Kidney (tissue), 14 donors: ENCODE data around the gene LEMD2. TPM values are rescaled to one million over a fixed set of nuclear protein-coding genes. Genes with fewer than 3 reads are reported as not detected.

ENCODE experiments used
- DNase-seq, 5 donors: peaks; one replicate each; pipeline ENCODE4 v3.0.0-alpha.2; 2013 to 2020
- FAIRE-seq: peaks from 2 replicates; lab custom pipeline; 2012; peaks lifted over from hg19 to GRCh38; lab: Jason Lieb, UNC
- H3K27ac ChIP-seq, 2 donors: one replicate each; pipeline ENCODE4 v1.7.0; 2013; ENCODE audit warnings: low read depth in 2 of 2, low read length in 2 of 2, inconsistent platforms in 1 of 2
- H3K27me3 ChIP-seq: one replicate; pipeline ENCODE4 v1.7.1; 2013; ENCODE audit warnings: low read length, inconsistent platforms; ENCODE audit not compliant: control insufficient read depth, insufficient read depth
- H3K36me3 ChIP-seq, 3 donors: one replicate each; pipeline versions ENCODE4 v1.7.0 to v1.7.1; 2013; ENCODE audit warnings: low read length in 3 of 3, control low read depth in 1 of 3, inconsistent platforms in 1 of 3; ENCODE audit not compliant: insufficient read depth in 3 of 3, control insufficient read depth in 2 of 3
- H3K4me1 ChIP-seq, 3 donors: one replicate each; pipeline versions ENCODE4 v1.7.0 to v1.7.1; 2013; ENCODE audit warnings: low read length in 3 of 3, inconsistent platforms in 1 of 3, low read depth in 1 of 3; ENCODE audit not compliant: control insufficient read depth in 2 of 3, insufficient read depth in 2 of 3
- H3K4me3 ChIP-seq, 3 donors: one replicate each; pipeline versions ENCODE4 v1.7.0 to v1.8.1; 2013; ENCODE audit warnings: low read length in 3 of 3, control low read depth in 1 of 3, inconsistent platforms in 1 of 3
- H3K9ac ChIP-seq, 3 donors: one replicate each; pipeline versions ENCODE4 v1.7.0 to v1.7.1; 2013; ENCODE audit warnings: low read length in 3 of 3, control low read depth in 1 of 3, inconsistent platforms in 1 of 3
- H3K9me3 ChIP-seq, 3 donors: one replicate each; pipeline versions ENCODE4 v1.7.0 to v1.7.1; 2013; ENCODE audit warnings: low read length in 3 of 3, control low read depth in 1 of 3, inconsistent platforms in 1 of 3; ENCODE audit not compliant: control insufficient read depth in 2 of 3, insufficient read depth in 1 of 3
- intact Hi-C: fragments of 100-400 bp; cut with DNase I; formaldehyde crosslinking; loops from one replicate; pipeline ENCODE4 v1.11.1; 2022
- polyA plus RNA-seq: library from polyadenylated mRNA; stranded (reverse); fragments of 350-450 nt; fragmentation: Illumina TruSeq; extraction: RNeasy Lipid Tissue Mini Kit (QIAGEN cat#74804); gene quantifications from one replicate; pipeline ENCODE4 v1.2.3, GENCODE V29; 2014; ENCODE audit warnings: low read depth, low replicate concordance; ENCODE audit not compliant: insufficient read depth
- total RNA-seq: library from RNA; stranded (reverse); fragmentation: NEBNext Ultra II Directional; extraction: Animal tissue kit (Norgen Biotek cat#: 25700); gene quantifications from one replicate; pipeline ENCODE4 v1.2.1, GENCODE V29; 2021
- TF ChIP-seq, protein P1 (sequence below): IDR thresholded peaks from 3 replicates; pipeline ENCODE4 v1.5.1; 2012; ENCODE audit warnings: mild to moderate bottlenecking, moderate library complexity, borderline replicate concordance; ENCODE audit not compliant: insufficient read depth; ENCODE audit errors: extremely low read depth
- donor health status: control.
- donor health status: control.
- donor health status: control.
- donor health status: control.
- donor health status: control.
- donor health status: DM: yes; HTN: yes; CAD: no.
- donor health status: Normal renal cell carcinoma (clear cell type).

Gene LEMD2
- total and polyA plus RNA-seq, 2 donors from 2014 or later: 36.4 to 57.1 TPM

DNA sequence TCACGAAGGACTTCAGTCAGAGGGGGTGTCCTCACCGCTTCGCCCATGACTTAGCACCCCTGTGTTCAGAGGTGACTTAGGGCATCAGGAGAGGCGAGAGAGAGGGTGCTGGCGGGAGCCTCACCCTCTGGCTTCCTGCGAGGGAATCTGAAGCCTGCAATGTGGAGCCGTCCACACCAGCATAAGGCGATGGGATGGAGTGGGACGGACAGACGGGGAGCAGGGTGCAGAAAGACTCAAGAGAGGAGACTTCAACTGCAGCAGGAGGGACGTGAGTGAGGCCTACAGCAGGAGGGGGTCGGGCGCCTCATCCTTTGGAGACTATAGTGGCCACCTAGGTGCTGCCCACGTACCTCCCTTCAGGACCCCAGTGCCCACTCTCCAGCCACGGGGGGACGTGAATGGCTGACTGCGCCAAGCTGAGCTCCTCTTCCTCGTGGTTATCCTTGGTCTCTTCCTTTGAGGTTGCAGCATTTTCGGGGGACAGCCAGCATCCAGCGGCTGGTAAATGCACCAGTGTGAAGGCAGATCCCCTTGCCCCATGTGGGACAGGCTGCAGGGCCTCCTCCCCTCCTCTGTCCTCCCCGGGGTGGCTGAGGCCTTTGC lies 41.8 kb upstream of the LEMD2 start:
- Histone ChIP-seq H3K4me1 (peaks cover 0 to 9% (median 0%) of the 10 kb centered on the region in 3 donors), H3K4me3 (no peak overlapping the region), H3K36me3 (no peaks in the 10 kb centered on the region), H3K9ac (no peak overlapping the region), H3K27ac (no peak overlapping the region), H3K27me3 (no peaks in the 10 kb centered on the region), H3K9me3 (no peaks in the 10 kb centered on the region)
- TF ChIP-seq, protein P1, sequence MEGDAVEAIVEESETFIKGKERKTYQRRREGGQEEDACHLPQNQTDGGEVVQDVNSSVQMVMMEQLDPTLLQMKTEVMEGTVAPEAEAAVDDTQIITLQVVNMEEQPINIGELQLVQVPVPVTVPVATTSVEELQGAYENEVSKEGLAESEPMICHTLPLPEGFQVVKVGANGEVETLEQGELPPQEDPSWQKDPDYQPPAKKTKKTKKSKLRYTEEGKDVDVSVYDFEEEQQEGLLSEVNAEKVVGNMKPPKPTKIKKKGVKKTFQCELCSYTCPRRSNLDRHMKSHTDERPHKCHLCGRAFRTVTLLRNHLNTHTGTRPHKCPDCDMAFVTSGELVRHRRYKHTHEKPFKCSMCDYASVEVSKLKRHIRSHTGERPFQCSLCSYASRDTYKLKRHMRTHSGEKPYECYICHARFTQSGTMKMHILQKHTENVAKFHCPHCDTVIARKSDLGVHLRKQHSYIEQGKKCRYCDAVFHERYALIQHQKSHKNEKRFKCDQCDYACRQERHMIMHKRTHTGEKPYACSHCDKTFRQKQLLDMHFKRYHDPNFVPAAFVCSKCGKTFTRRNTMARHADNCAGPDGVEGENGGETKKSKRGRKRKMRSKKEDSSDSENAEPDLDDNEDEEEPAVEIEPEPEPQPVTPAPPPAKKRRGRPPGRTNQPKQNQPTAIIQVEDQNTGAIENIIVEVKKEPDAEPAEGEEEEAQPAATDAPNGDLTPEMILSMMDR: no peak
- peak in 1 of 5 donors; percentile 37 for DNase-seq
- intact Hi-C loops: no loop called here
- FAIRE-seq: no peak

DNA sequence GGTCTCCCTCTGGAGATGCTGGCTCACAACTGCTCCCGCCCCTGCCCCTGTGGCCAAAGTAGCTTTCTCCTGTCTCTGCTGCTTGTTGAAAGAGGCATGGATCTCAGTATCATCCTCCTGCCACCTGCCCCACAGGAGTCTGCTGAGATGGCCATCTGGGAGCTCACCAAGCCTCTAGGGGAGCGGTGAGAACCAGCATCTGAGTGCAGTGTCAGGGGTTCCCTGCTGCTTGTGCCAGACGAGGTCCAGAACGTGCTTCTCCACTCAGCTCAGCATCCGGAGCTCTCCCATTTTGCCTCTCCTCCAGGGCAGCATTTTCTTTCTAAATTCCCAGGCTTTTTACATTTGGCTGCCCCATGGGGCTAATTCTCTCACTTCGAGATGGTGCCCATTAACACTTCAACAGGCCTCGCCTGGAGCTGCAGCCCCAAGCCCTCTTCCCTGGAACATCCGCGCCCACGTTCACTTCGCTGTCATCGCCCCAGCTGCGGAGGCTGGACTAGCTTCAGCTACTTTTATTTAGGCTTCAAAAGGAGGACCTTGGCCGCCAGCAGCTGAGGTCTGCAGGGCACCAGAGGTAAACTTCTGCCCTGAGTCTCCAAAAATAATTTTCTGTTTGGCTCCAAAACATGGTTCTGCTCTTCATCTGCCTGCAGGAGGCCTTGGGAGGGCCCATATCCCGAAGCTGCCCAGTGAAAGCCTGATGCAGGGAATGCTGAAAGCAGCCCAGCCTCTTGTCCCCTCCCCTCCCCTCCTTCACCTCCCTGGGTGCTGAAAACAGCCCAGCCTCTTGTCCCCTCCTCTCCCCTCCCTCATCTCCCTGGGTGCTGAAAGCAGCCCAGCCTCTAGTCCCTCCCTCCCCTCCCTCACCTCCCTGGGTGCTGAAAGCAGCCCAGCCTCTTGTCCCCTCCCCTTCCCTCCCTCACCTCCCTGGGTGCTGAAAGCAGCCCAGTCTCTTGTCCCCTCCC lies 40.1 kb upstream of the LEMD2 start:
- DNase-seq: peak in 1 of 5 donors; percentile 70
- intact Hi-C loops: no loop called here

DNA sequence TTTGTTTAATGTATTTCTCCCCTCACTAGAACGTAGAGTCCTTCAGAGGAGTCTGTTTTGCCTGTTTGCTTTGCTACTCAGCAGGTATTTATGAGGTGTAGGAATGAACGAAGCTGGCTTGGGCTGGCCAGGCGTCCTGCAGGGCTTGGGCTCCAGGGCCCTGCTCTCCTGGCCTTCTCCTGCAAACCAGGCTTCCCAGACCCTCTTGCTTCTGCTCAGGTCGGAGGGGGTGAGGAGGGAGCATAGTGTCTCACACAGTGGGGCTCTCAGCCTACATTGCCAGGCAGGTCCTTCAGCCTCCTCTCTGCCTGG lies 39.5 kb upstream of the LEMD2 start:
- Histone ChIP-seq H3K4me1 (peaks cover 0 to 9% (median 3%) of the 10 kb centered on the region in 3 donors), H3K9me3 (no peaks in the 10 kb centered on the region), H3K9ac (no peak overlapping the region), H3K36me3 (no peaks in the 10 kb centered on the region), H3K27ac (no peak overlapping the region), H3K27me3 (no peaks in the 10 kb centered on the region), H3K4me3 (no peak overlapping the region)
- no peak for FAIRE-seq
- TF ChIP-seq, protein P1: no peak
- DNase-seq: no peak
- intact Hi-C loops: no loop called here

More for the DNA sequence above, 40.1 kb upstream of the LEMD2 start:
- H3K27me3 ChIP-seq: no peaks in the 10 kb centered on the region
- no peak overlapping the region for H3K27ac ChIP-seq
- no peaks in the 10 kb centered on the region for H3K36me3 ChIP-seq
- H3K9me3 ChIP-seq: no peaks in the 10 kb centered on the region
- no peak overlapping the region for H3K9ac ChIP-seq
- H3K4me3 ChIP-seq: no peak overlapping the region
- TF ChIP-seq, protein P1: no peak
- peaks cover 0 to 9% (median 3%) of the 10 kb centered on the region in 3 donors for H3K4me1 ChIP-seq
- FAIRE-seq: no peak
